Endothelial cell of umbilical vein (primary cell): Measurements from ENCODE around the gene CCSER1. TPM values are rescaled to one million over a fixed set of nuclear protein-coding genes. Genes with fewer than 3 reads are reported as not detected.

Source experiments
- BruUV-seq: library from RNA; stranded (reverse); fragments of 400-500 nt; replicated peaks from 2 replicates; lab custom pipeline; 2021; lab: Mats Ljungman, UMichigan
- CTCF ChIA-PET: fragments of 300-600, 350-600 bp; sonication (Branson Sonifier 250); formaldehyde crosslinking; loops from one replicate; lab custom pipeline; 2021; ENCODE audit warnings: antibody characterized with exemption, inconsistent platforms; lab: Charles Lee
- POLR2A ChIA-PET: fragments of 300-600, 350-600 bp; sonication (Branson Sonifier 250); formaldehyde crosslinking; loops from one replicate; lab custom pipeline; 2021; ENCODE audit warnings: antibody characterized with exemption, inconsistent platforms; lab: Charles Lee
- DNase-seq: peaks from one replicate; pipeline ENCODE4 v3.0.0-alpha.2; 2011; ENCODE audit warnings: low read depth, low spot score
- FAIRE-seq: peaks from 2 replicates; lab custom pipeline; 2011; peaks lifted over from hg19 to GRCh38; lab: Jason Lieb, UNC
- H2AFZ ChIP-seq: 2 replicates; pipeline ENCODE4 v1.6.0; 2012; ENCODE audit warnings: low read depth, low read length, control low read depth, inconsistent platforms
- H3K27ac ChIP-seq: 2 replicates; pipeline ENCODE4 v1.5.1; 2011; ENCODE audit warnings: low read depth, mild to moderate bottlenecking, control low read depth, low read length, moderate library complexity; ENCODE audit not compliant: insufficient read depth
- H3K27me3 ChIP-seq, 2 experiments: 2 replicates each; pipeline versions ENCODE4 v1.6.0 to v1.6.1; 2011; ENCODE audit warnings: low read length in 2 of 2, mixed read lengths in 1 of 2; ENCODE audit not compliant: control insufficient read depth in 2 of 2, insufficient read depth in 2 of 2
- H3K36me3 ChIP-seq, 2 experiments: 2 replicates in 1 of 2; 3 replicates in 1 of 2; pipeline ENCODE4 v1.5.1; 2011; ENCODE audit warnings: low read length in 2 of 2, mild to moderate bottlenecking in 1 of 2, moderate library complexity in 1 of 2; ENCODE audit not compliant: control insufficient read depth in 2 of 2, insufficient read depth in 2 of 2; ENCODE audit errors: extremely low read depth in 1 of 2
- H3K4me1 ChIP-seq: 3 replicates; pipeline ENCODE4 v1.5.1; 2011; ENCODE audit warnings: mild to moderate bottlenecking, low read length; ENCODE audit not compliant: control insufficient read depth, insufficient read depth; ENCODE audit errors: extremely low read depth
- H3K4me2 ChIP-seq: 2 replicates; pipeline ENCODE4 v1.6.1; 2011; ENCODE audit warnings: low read length, control low read depth, mixed read lengths; ENCODE audit not compliant: insufficient read depth
- H3K4me3 ChIP-seq, 3 experiments: fragments of 200-600 bp in 1 of 3; sonication (generic), shearing (Covaris generic) in 1 of 3; replicated peaks in 1 of 3; 2 replicates each; pipeline ENCODE4 v1.5.1; 2011 to 2016; ENCODE audit warnings: control low read depth in 3 of 3, low read length in 3 of 3, mild to moderate bottlenecking in 2 of 3, inconsistent platforms in 1 of 3, low read depth in 1 of 3, moderate library complexity in 1 of 3; ENCODE audit not compliant: insufficient read depth in 1 of 3
- H3K79me2 ChIP-seq: 2 replicates; pipeline ENCODE4 v1.6.0; 2012; ENCODE audit warnings: low read length, inconsistent platforms; ENCODE audit not compliant: control insufficient read depth, insufficient read depth
- H3K9ac ChIP-seq: replicated peaks from 2 replicates; pipeline ENCODE3; 2011; ENCODE audit warnings: low read length, control low read depth; ENCODE audit not compliant: insufficient read depth; ENCODE audit errors: extremely low read depth
- H3K9me1 ChIP-seq: replicated peaks from 3 replicates; pipeline ENCODE4 v1.6.0; 2011; ENCODE audit warnings: mild to moderate bottlenecking, low read length; ENCODE audit not compliant: control insufficient read depth, insufficient read depth; ENCODE audit errors: extremely low read depth
- H3K9me3 ChIP-seq: replicated peaks from 2 replicates; pipeline ENCODE4 v1.5.1; 2012; ENCODE audit warnings: low read length, inconsistent platforms; ENCODE audit not compliant: control insufficient read depth, insufficient read depth
- H4K20me1 ChIP-seq: replicated peaks from 2 replicates; pipeline ENCODE3; 2011; ENCODE audit warnings: mild to moderate bottlenecking, low read length; ENCODE audit not compliant: control insufficient read depth, insufficient read depth; ENCODE audit errors: extremely low read depth
- EZH2 ChIP-seq: IDR thresholded peaks from 2 replicates; pipeline ENCODE4 v1.6.1; 2012; ENCODE audit warnings: borderline replicate concordance, low read depth, mild to moderate bottlenecking, moderate library complexity, low read length, inconsistent platforms; ENCODE audit not compliant: severe bottlenecking
- FOS ChIP-seq: IDR thresholded peaks from 2 replicates; pipeline ENCODE4 v1.6.1; 2011; ENCODE audit warnings: mild to moderate bottlenecking, low read length, moderate library complexity, borderline replicate concordance; ENCODE audit not compliant: insufficient read depth
- GATA2 ChIP-seq: IDR thresholded peaks from 2 replicates; pipeline ENCODE4 v1.7.0; 2011; ENCODE audit warnings: low read depth, mild to moderate bottlenecking, moderate library complexity, mixed read lengths, low read length; ENCODE audit not compliant: insufficient read length, insufficient read depth
- JUN ChIP-seq: IDR thresholded peaks from 2 replicates; pipeline ENCODE4 v1.6.1; 2011; ENCODE audit warnings: borderline replicate concordance, low read depth; ENCODE audit not compliant: insufficient read length, insufficient read depth
- MYC ChIP-seq: IDR thresholded peaks from one replicate; pipeline ENCODE4 v1.6.1; 2011; ENCODE audit warnings: mild to moderate bottlenecking, low read depth, low read length
- POLR2A ChIP-seq: IDR thresholded peaks from 2 replicates; pipeline ENCODE4 v1.6.1; 2012; ENCODE audit warnings: low read depth, mild to moderate bottlenecking, control low read depth, low read length
- POLR2AphosphoS5 ChIP-seq: IDR thresholded peaks from 2 replicates; pipeline ENCODE4 v1.6.1; 2012; ENCODE audit warnings: low read depth, mild to moderate bottlenecking, control low read depth, low read length, moderate library complexity; ENCODE audit not compliant: insufficient read depth
- dilution Hi-C: fragments of 300-500 bp; cut with MboI; formaldehyde crosslinking; loops from one replicate; pipeline ENCODE4 v1.15.0; 2019; ENCODE audit warnings: low sequenced_read_pairs; ENCODE audit not compliant: extremely low pct_ligation_motif_present
- intact Hi-C: fragments of 100-400 bp; cut with micrococcal nuclease; formaldehyde crosslinking; loops from one replicate; pipeline ENCODE4 v1.10.0; 2022
- polyA plus RNA-seq, 4 experiments: library from polyadenylated mRNA; depleted of rRNA in 3 of 4; stranded (reverse) in 3 of 4; unstranded in 1 of 4; fragments of >200 nt; gene quantifications; 2 replicates each; pipeline versions ENCODE4 v1.2.1 to v1.2.3, GENCODE V29; 2011 to 2012; ENCODE audit warnings: missing spikeins in 1 of 4
- total RNA-seq: library from RNA; stranded (reverse); gene quantifications from 2 replicates; pipeline ENCODE4 v1.2.3, GENCODE V29; 2021
- TF ChIP-seq, protein P1 (sequence below): IDR thresholded peaks from 2 replicates; pipeline ENCODE4 v1.6.1; 2011; ENCODE audit not compliant: insufficient read depth, insufficient read length
- TF ChIP-seq, protein P2 (sequence below), 2 donors: IDR thresholded peaks; 1 replicate in 1 of 2; 2 replicates in 1 of 2; pipeline ENCODE4 v1.5.1; 2011; ENCODE audit warnings: low read length in 2 of 2, mild to moderate bottlenecking in 2 of 2, moderate library complexity in 2 of 2, control low read depth in 1 of 2, inconsistent platforms in 1 of 2, low read depth in 1 of 2; ENCODE audit not compliant: insufficient read depth in 1 of 2; ENCODE audit errors: extremely low read depth in 1 of 2

The CCSER1 gene
- total and polyA plus RNA-seq, 2 donors (not counting 3 experiments of a cell fraction or from before 2014, with no cell fraction given): 0.11 to 1.8 TPM

DNA sequence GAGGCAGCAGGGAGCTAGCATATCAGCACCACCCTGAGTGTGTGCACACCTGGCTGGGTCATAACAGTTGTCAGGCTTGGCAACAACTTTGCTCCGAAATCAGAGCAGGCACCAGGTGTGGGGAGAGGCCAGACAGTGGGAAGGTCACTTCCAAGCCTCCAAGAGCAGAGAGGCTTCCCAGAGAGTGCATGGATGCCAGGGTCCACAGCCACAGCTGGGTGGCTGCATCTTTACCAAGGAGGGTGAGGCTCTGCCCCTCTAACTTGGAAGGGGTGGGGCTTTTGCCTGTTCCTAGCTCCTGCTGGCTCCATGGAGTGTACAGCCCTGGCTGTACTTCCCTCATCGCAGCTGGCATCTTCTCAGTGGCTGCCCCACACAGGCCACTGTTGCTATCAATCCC is 322.4 kb downstream of the CCSER1 start:
- H3K4me1 ChIP-seq: peaks cover 13% of the 10 kb centered on the region
- no peaks in the 10 kb centered on the region for H3K36me3 ChIP-seq
- no peak overlapping the region for H3K27ac ChIP-seq
- CTCF ChIA-PET: interaction anchor here (1.8 kb wide), 1 partner anchor 31 kb away, joined by 5 read pairs; no protein-coding TSS in a partner anchor
- H3K9me1 ChIP-seq: no peaks in the 10 kb centered on the region
- DNase-seq: no peak
- FAIRE-seq: no peak
- H2AFZ ChIP-seq: no peak overlapping the region
- TF ChIP-seq JUN (no peak), FOS (no peak), EZH2 (no peak), GATA2 (no peak), MYC (no peak), POLR2A (no peak), POLR2AphosphoS5 (no peak)
- TF ChIP-seq, protein P1, sequence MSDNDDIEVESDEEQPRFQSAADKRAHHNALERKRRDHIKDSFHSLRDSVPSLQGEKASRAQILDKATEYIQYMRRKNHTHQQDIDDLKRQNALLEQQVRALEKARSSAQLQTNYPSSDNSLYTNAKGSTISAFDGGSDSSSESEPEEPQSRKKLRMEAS: no peak
- TF ChIP-seq, protein P2, sequence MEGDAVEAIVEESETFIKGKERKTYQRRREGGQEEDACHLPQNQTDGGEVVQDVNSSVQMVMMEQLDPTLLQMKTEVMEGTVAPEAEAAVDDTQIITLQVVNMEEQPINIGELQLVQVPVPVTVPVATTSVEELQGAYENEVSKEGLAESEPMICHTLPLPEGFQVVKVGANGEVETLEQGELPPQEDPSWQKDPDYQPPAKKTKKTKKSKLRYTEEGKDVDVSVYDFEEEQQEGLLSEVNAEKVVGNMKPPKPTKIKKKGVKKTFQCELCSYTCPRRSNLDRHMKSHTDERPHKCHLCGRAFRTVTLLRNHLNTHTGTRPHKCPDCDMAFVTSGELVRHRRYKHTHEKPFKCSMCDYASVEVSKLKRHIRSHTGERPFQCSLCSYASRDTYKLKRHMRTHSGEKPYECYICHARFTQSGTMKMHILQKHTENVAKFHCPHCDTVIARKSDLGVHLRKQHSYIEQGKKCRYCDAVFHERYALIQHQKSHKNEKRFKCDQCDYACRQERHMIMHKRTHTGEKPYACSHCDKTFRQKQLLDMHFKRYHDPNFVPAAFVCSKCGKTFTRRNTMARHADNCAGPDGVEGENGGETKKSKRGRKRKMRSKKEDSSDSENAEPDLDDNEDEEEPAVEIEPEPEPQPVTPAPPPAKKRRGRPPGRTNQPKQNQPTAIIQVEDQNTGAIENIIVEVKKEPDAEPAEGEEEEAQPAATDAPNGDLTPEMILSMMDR (IDR thresholded peaks at IDR 0.05; ENCODE audit: extremely low read depth in 1 of 2, insufficient read depth in 1 of 2, low read depth in 1 of 2, low read length in 2 of 2): no peak
- H3K4me3 ChIP-seq: no peak overlapping the region
- no peak overlapping the region for H3K9ac ChIP-seq
- no peak overlapping the region for H3K4me2 ChIP-seq
- intact Hi-C loops: loop anchor here (10.0 kb wide), 1 partner anchor 175 kb away; no protein-coding TSS in a partner anchor
- H3K9me3 ChIP-seq: no peaks in the 10 kb centered on the region
- no peaks in the 10 kb centered on the region for H3K79me2 ChIP-seq
- H3K27me3 ChIP-seq: no peaks in the 10 kb centered on the region
- POLR2A ChIA-PET: no interaction called here
- dilution Hi-C loops: no loop called here
- no TSS peak for BruUV-seq
- H4K20me1 ChIP-seq: no peaks in the 10 kb centered on the region
